ENCODE measurements around the gene SPTB. TPM values are rescaled to one million over a fixed set of nuclear protein-coding genes. Genes with fewer than 3 reads are reported as not detected.
A peak's percentile ranks its signal among the peaks of the same experiment; 100 is the strongest.

The SPTB gene
- total and polyA plus RNA-seq, 10 donors = 0.06 to 20.9 (median 3.9) TPM

DNA sequence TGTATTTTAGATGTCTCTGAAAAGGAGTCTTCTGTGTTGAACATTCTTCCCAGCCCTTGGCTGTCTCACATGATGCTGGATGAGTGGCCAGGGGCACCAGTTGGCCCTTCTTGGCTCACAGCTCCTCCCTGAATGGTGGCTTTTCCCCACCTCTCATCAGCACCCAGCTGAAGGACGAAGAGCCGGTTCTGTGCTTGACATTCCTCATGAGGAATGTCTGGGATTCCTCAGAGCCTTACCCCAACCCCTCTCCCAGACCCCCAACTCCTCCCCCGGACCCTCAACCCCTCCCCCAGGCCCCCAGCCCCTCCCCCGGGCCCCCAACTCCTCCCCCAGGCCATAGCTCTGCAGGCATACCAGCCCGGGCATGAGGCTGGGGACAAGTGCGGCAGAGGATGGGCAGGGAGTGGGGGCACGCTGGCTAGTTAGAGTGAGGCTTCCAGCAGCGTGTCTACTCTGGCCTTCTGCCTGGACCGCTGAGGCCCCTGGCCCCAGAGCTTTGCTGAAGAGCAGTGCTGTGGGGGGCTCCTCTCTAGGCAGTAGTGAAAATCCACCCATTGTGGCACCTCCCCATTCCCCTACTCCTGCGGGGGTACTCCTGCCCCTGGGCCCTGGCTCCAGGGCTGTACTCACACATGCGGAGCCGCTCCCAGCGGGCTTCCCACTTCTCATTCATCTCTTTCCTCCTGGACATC, 111.2 kb downstream of the SPTB start:
- Histone ChIP-seq H3K4me1 (peaks cover 11 to 17% (median 15%) of the 10 kb centered on the region in 6 donors), H3K4me3 (no peak overlapping the region), H3K27ac (no peak overlapping the region), H3K36me3 (no peaks in the 10 kb centered on the region), H3K9me3 (no peaks in the 10 kb centered on the region), H3K27me3 (replicated peaks in 1 of 7) (peaks cover 0 to 6% (median 0%) of the 10 kb centered on the region in 7 donors)
- intact Hi-C loops (cut with DNase I; ENCODE audit: low total_unique reads) = no loop called here
- peak; percentile 54 for DNase-seq
- 80 to 86% (median 82%) methylated on average over 11 to 13 of the region's 13 CpGs for WGBS, 5 donors
- TF ChIP-seq, protein P1, sequence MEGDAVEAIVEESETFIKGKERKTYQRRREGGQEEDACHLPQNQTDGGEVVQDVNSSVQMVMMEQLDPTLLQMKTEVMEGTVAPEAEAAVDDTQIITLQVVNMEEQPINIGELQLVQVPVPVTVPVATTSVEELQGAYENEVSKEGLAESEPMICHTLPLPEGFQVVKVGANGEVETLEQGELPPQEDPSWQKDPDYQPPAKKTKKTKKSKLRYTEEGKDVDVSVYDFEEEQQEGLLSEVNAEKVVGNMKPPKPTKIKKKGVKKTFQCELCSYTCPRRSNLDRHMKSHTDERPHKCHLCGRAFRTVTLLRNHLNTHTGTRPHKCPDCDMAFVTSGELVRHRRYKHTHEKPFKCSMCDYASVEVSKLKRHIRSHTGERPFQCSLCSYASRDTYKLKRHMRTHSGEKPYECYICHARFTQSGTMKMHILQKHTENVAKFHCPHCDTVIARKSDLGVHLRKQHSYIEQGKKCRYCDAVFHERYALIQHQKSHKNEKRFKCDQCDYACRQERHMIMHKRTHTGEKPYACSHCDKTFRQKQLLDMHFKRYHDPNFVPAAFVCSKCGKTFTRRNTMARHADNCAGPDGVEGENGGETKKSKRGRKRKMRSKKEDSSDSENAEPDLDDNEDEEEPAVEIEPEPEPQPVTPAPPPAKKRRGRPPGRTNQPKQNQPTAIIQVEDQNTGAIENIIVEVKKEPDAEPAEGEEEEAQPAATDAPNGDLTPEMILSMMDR (IDR thresholded peaks at IDR 0.05 in 8 of 11, conservative IDR thresholded peaks at IDR 0.05 in 3 of 11) = no peak
- TF ChIP-seq POLR2AphosphoS5 (IDR thresholded peaks at IDR 0.05) = no peak
- no peak for TF ChIP-seq POLR2A (IDR thresholded peaks at IDR 0.05)

- Histone ChIP-seq H3K27me3 (replicated peaks in 1 of 7) (peaks cover 0 to 16% (median 0%) of the 10 kb centered on the region in 7 donors), H3K36me3 (no peaks in the 10 kb centered on the region), H3K9me3 (no peaks in the 10 kb centered on the region), H3K27ac (no peak overlapping the region), H3K4me3 (no peak overlapping the region), H3K4me1 (peaks cover 17 to 29% (median 26%) of the 10 kb centered on the region in 6 donors)
- WGBS, 5 donors = 66 to 85% (median 78%) methylated on average over 13 to 15 of the region's 15 CpGs
- TF ChIP-seq, protein P1 (IDR thresholded peaks at IDR 0.05 in 8 of 11, conservative IDR thresholded peaks at IDR 0.05 in 3 of 11) = no peak
- TF ChIP-seq POLR2A (IDR thresholded peaks at IDR 0.05) (no peak), POLR2AphosphoS5 (IDR thresholded peaks at IDR 0.05) (no peak)
- DNase-seq = peak; percentile 61
- intact Hi-C loops (cut with DNase I; ENCODE audit: low total_unique reads) = no loop called here
These were observed 112.3 kb downstream of the SPTB start for GRCh38 chr14:64767215-64767964.

DNA sequence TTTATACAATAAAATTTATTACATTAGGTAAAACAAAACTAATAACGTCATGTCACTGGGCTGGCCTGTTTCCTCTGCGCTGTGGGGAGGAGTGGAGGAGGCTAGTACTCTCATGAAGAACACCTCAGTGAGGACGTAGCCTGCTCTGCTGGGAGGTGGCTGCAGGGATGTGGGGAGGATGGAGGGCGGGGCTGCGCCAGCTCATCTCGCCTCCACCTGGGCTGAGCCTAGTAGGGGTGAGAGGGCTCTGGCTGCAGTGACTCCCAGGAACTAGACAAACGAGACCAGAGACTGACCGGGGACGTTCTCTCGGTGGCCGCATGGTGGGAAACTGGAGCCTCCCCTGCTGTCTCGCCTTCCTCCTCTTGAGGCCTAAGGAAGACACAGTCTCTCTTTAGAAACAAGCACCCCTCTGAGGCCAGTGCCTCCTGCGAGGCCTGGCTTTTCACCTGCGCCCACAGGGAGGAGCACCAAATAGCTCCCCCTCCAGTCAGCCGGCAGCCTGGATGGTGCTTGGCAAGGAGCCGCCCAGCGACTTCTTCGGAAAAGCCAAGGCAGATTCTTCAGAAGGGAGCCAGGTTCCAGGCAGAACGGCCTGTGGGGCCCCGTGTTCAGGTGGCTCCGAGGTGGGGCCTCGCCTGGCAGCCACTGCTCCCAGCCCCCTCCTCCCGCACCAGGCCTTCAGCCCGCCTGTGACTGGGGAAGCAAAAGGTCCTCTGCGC, 113.1 kb downstream of the SPTB start:
- Histone ChIP-seq H3K27ac (no peak overlapping the region), H3K9me3 (no peaks in the 10 kb centered on the region), H3K4me1 (peaks cover 19 to 37% (median 34%) of the 10 kb centered on the region in 6 donors), H3K36me3 (no peaks in the 10 kb centered on the region), H3K4me3 (no peak overlapping the region), H3K27me3 (replicated peaks in 1 of 7) (peaks cover 0 to 21% (median 0%) of the 10 kb centered on the region in 7 donors)
- TF ChIP-seq POLR2AphosphoS5 (IDR thresholded peaks at IDR 0.05) = no peak
- TF ChIP-seq POLR2A (IDR thresholded peaks at IDR 0.05) = no peak
- TF ChIP-seq, protein P1 (IDR thresholded peaks at IDR 0.05 in 8 of 11, conservative IDR thresholded peaks at IDR 0.05 in 3 of 11) = no peak
- DNase-seq = peak; percentile 64
- intact Hi-C loops (cut with DNase I; ENCODE audit: low total_unique reads) = no loop called here
- WGBS, 5 donors = 88 to 92% (median 89%) methylated on average over 12 to 25 of the region's 25 CpGs
